Skin epidermis (tissue), 12 donors: ENCODE data around the gene SUGP2.
A peak's percentile ranks its signal among the peaks of the same experiment; 100 is the strongest.

Experiments used
- H3K27ac ChIP-seq, 21 experiments: fragments of 200-600 bp; sonication (generic) in 11 of 21; one replicate each; pipeline ENCODE4 v1.5.0; 2020; ENCODE audit warnings: mild to moderate bottlenecking in 3 of 21, inconsistent platforms in 2 of 21, moderate library complexity in 2 of 21
- H3K4me3 ChIP-seq, 7 experiments: fragments of 200-600 bp; sonication (generic) in 2 of 7; one replicate each; pipeline ENCODE4 v1.5.0; 2020; ENCODE audit warnings: inconsistent platforms in 2 of 7, mild to moderate bottlenecking in 2 of 7, moderate library complexity in 1 of 7

SUGP2 gene

DNA sequence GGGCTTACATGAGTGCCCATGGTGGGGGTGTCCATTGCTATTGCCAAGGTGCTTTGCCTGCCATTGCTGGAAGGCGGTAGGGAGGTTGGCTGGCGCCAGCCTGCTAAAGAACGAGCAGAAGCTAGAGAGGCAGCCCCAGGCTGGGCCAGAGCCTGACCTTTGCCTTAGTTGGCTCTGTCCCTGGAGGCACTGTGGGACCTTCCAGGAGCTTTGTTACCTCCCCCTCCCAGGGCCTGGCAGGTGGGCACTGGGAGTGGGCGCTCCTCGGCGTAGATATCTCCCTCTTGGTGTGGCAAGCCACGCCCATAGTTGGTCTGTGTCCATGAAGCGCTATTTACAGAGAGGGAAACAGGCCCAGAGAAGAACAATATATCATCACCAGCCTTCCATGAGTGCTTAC, 28.2 kb upstream of the SUGP2 start:
- peak overlapping the region in 1 of 21 experiments; percentile 32 for H3K27ac ChIP-seq

GRCh38 chr19:19059837-19060611, 26.7 kb upstream of the SUGP2 start:
- H3K27ac ChIP-seq = no peak overlapping the region
- H3K4me3 ChIP-seq = no peak overlapping the region

More for the DNA sequence above, 28.2 kb upstream of the SUGP2 start:
- no peak overlapping the region for H3K4me3 ChIP-seq

DNA sequence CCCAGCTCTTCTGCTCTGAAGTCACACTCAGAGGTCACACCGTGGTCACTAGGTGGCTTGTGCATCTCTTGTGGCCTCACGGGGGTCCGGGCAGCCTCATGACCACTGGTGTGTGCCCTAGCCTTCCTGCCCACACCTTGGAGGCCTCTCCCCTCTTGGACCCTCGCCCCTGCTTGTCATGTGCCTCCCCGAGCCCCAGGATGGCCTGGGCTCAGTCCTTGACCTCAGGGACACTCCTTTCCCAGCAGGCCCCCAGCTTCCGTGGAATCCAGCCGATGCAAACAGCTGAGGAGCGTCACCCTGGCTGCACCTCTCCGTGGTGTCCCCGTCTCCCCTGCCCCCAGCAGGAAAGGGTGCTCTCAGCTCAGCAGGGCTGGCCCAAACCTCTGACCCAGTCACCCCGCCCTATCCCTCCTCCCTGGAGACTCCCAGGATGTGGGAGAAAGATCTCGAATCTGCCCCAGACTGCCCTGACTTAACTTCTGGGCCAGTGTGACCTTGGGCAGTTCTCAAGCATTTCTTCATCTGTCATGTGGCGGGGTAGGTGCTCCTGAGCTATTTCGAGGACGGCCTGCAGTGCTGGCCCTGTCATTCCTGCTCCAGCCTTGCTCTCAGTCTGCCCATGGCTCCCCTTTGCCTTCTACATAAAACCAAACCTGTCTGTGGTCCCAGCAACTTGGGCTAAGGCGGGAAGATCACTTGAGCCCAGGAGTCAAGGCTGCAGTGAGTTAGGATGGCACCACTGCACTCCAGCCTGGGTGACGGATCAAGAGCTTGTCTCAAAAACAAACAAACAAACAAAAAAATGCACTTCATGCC, 25.9 kb upstream of the SUGP2 start:
- no peak overlapping the region for H3K27ac ChIP-seq

DNA sequence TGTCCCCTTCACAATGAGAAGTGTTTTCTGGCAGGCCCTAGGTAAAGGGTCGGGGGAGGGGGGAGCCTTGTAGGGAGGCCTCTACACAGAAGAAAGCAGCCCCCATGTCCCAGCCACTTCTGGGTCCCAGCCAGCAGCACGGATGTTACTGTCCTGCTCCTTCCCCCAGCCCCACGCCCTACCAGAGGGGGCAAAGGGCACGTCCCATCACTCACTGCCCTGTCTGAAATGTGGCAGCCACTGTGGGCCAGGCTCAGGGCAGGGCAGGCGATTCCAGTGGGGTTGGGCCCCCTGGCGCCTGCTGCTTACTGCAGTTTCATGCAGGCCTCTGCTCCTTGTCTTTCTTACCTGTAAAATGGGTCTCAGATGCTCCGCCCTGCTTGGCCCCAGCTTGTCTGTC, 24.4 kb upstream of the SUGP2 start:
- no peak overlapping the region for H3K4me3 ChIP-seq
- H3K27ac ChIP-seq = no peak overlapping the region

More for the DNA sequence above, 25.9 kb upstream of the SUGP2 start:
- H3K4me3 ChIP-seq = no peak overlapping the region

GRCh38 chr19:19057317-19057716, 24.0 kb upstream of the SUGP2 start:
- Histone ChIP-seq H3K4me3 (no peak overlapping the region), H3K27ac (no peak overlapping the region)

DNA sequence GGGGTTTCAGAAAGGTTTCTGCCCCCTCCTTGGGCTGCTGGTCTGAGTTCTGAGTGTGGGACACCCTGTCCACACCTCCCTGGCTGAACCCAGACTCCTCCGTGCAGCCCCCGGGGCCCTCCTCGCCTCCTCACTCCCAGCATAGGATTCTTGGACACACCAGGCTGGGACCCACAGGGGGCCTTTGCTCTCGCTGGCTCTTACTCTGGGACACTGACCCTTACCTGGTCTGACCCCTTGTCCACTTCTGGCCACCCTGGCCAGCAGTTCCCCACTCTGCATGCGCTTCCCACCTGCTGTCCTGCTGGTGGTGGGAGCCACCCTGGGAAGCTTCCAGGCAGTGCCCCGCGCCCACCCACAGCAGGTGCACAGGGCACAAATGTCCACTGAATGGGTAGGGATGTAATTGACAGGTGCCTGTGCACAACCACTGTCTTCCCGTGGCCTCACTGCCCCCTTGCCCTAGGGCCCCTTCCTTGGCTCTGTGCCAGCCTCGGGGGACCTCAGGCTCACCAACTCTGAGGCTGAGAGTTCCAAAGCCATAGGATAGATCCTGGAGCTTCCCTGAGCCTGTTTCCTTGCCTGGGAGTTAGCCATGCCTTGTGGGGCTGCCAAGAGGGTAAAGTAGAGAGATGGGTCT, 23.4 kb upstream of the SUGP2 start:
- no peak overlapping the region for H3K4me3 ChIP-seq

DNA sequence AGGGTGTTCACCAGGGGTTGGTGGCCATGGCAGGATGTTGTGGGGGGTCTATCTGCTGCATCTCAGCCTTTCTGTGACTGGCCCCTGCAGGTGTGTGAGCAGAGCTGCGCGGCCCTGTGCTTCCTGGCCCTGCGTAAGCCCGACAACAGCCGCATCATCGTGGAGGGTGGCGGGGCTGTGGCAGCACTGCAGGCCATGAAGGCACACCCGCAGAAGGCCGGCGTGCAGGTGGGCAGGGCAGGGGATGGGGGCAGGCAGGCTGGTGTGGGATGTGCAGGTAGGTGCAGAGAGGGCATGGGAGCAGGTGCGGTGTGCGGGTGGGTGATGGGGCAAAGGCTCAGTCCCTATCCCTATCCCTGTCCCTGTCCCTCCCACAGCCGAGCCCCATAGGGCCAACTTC, 22.4 kb upstream of the SUGP2 start:
- Histone ChIP-seq H3K4me3 (no peak overlapping the region), H3K27ac (no peak overlapping the region)

More for the DNA sequence above, 23.4 kb upstream of the SUGP2 start:
- H3K27ac ChIP-seq = no peak overlapping the region

- no peak overlapping the region for H3K27ac ChIP-seq
- no peak overlapping the region for H3K4me3 ChIP-seq
Observed at GRCh38 chr19:19054939-19055440, 21.7 kb upstream of the SUGP2 start.

GRCh38 chr19:19054315-19054938, 21.1 kb upstream of the SUGP2 start:
- Histone ChIP-seq H3K4me3 (no peak overlapping the region), H3K27ac (no peak overlapping the region)

GRCh38 chr19:19053508-19054314, 20.4 kb upstream of the SUGP2 start:
- no peak overlapping the region for H3K4me3 ChIP-seq
- H3K27ac ChIP-seq = no peak overlapping the region

- H3K4me3 ChIP-seq = no peak overlapping the region
- no peak overlapping the region for H3K27ac ChIP-seq
Observed at GRCh38 chr19:19052921-19053320, 19.6 kb upstream of the SUGP2 start.

- no peak overlapping the region for H3K4me3 ChIP-seq
- H3K27ac ChIP-seq = no peak overlapping the region
Observed at GRCh38 chr19:19051478-19052213, 18.3 kb upstream of the SUGP2 start.

- no peak overlapping the region for H3K4me3 ChIP-seq
- no peak overlapping the region for H3K27ac ChIP-seq
Observed at GRCh38 chr19:19050731-19051130, 17.4 kb upstream of the SUGP2 start.

DNA sequence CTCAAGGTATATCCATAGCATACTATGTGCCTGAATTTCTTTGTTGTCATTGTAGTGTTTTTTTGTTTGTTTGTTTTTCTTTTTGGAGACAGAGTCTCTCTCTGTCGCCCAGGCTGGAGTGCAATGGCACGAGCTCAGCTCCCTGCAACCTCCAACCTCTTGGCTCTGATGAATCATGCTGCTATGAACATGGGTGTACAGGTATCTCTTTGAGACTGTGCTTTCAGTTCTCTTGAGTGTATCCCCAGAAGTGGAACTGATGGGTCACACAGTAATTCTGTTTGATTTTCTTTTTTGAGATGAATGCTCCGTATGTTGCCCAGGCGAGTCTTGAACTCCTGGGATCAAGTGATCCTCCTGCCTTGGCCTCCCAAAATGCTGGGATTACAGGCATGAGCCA, 16.8 kb upstream of the SUGP2 start:
- no peak overlapping the region for H3K27ac ChIP-seq
- H3K4me3 ChIP-seq = no peak overlapping the region

DNA sequence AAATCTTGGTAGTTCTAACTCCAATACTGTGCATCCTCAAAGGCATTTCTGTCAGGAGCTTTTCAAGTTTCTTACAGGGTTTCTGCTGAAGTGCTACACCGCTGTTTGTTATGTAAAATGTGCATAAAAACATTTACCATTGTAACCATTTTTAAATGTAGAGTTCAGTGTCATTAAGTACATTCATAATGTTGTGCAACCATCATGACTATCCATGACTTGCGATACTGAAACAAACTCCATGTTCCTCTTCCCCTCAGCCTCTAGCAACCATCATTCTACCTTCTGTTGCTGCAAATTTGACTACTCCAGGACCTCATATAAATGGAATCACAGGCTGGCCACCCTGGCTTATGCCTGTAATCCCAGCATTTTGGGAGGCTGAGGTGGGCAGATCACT, 16.1 kb upstream of the SUGP2 start:
- Histone ChIP-seq H3K4me3 (no peak overlapping the region), H3K27ac (no peak overlapping the region)

DNA sequence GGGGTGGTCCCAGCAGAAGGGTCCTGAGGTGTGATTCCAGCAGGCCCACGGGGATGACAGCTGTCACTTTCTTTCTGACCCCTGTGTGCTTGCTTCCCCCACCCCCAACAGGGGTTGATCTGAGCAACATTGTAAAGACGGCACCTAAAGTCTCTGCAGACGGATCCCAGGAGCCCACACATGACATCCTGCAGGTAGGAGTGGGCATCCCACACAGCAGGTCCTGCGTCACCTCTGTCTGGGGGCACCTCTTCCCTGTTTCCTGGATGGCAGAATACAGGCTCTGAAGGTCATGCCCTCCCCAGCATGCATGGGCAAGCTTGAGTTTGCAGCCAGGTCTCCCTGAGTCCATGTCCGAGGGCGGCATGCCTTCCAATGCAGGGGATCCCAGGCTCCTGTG, 10.6 kb upstream of the SUGP2 start:
- no peak overlapping the region for H3K27ac ChIP-seq
- no peak overlapping the region for H3K4me3 ChIP-seq

DNA sequence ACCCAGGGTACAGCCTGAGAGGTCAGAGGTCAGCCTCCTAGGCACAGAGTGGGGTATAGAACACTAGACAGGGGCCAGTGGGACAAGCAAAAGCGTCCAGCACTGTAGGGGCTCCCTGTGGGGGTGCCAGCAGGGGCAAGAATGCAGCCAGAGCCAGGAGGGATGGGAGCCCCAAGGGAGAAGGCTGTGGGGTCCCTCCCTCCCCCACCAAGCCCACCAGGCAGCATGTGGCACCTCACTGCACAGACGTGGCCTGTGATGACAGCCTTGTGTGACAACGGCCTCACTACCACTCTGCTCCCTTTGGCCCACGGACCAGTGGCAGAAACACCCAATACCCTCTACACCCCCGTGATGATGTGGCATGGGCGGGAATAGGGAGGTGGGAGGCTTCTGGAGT, 10.2 kb upstream of the SUGP2 start:
- no peak overlapping the region for H3K27ac ChIP-seq

DNA sequence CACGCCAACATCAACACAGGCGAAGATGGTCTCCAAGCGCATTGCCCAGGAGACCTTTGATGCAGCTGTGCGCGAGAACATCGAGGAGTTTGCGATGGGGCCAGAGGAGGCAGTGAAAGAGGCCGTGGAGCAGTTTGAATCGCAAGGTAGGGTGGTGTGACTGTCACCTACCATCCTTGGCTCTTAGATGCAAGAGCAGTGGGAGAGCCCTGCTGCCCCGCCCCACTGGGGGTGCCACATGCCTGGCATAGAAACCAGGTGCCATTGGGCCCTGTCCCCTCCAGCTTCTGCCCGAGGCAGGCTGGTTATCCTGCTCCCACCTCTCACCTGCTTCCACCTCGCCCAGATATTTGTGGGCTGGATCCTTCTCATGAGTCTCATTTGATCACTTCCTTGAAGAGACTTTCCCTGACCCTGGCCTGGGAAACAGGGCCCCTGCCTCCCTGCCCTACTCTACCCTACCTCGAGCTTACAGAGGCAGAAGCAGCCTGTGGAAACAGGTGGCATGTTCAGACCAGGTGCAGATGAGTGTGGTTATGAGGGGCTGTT, 9.5 kb upstream of the SUGP2 start:
- no peak overlapping the region for H3K27ac ChIP-seq

More for the DNA sequence above, 10.2 kb upstream of the SUGP2 start:
- no peak overlapping the region for H3K4me3 ChIP-seq

More for the DNA sequence above, 9.5 kb upstream of the SUGP2 start:
- H3K4me3 ChIP-seq = no peak overlapping the region
